K562 (cell line): Measurements from ENCODE around the gene BICD1. TPM values are rescaled to one million over a fixed set of nuclear protein-coding genes. Genes with fewer than 3 reads are reported as not detected.

ENCODE experiments used
- ATAC-seq: fragments of 200-7000 bp; cut with Tn5 transposase; 3 replicates; pipeline ENCODE4 v1.9.1; 2020; ENCODE audit warnings: moderate library complexity
- BruUV-seq: library from RNA; stranded (reverse); fragments of 400-500 nt; replicated peaks from 2 replicates; lab custom pipeline; 2021; lab: Mats Ljungman, UMichigan
- CTCF ChIA-PET: fragments of 300-600 bp; formaldehyde crosslinking; extraction: SDS; loops from one replicate; lab custom pipeline; 2021; ENCODE audit warnings: low intra/inter-chr PET ratio; lab: Yijun Ruan, JAX
- POLR2A ChIA-PET: fragments of 300-600, 350-650 bp; sonication (Branson Sonifier 250); formaldehyde crosslinking; extraction: SDS; loops from one replicate; lab custom pipeline; 2021; ENCODE audit warnings: antibody characterized with exemption, inconsistent platforms; lab: Yijun Ruan, JAX
- DNase-seq, 4 experiments: peaks; one replicate each; pipeline versions ENCODE4 v3.0.0 to v3.0.0-alpha.2; 2011 to 2018; ENCODE audit warnings: low spot score in 3 of 4, mixed read lengths in 3 of 4; ENCODE audit errors: extremely low read depth in 1 of 4
- FAIRE-seq: peaks from 2 replicates; lab custom pipeline; 2011; peaks lifted over from hg19 to GRCh38; lab: Jason Lieb, UNC
- H2AFZ ChIP-seq: 2 replicates; pipeline ENCODE4 v1.6.0; 2011; ENCODE audit warnings: low read depth, low read length, control low read depth, inconsistent platforms
- H3K27ac ChIP-seq: fragments of 200-600 bp; 3 replicates; pipeline ENCODE4 v1.8.0; 2011; ENCODE audit warnings: low read depth, mild to moderate bottlenecking, control low read depth, inconsistent platforms, low read length, moderate library complexity, mixed read lengths; ENCODE audit errors: extremely low read depth
- H3K27me3 ChIP-seq, 2 experiments: fragments of 300-600 bp in 1 of 2; 2 replicates in 1 of 2; 3 replicates in 1 of 2; pipeline versions ENCODE4 v1.6.0 to v1.8.0; 2011; ENCODE audit warnings: inconsistent platforms in 2 of 2, low read length in 2 of 2, mild to moderate bottlenecking in 1 of 2, mixed read lengths in 1 of 2, moderate library complexity in 1 of 2; ENCODE audit not compliant: control insufficient read depth in 2 of 2, insufficient read depth in 2 of 2
- H3K36me3 ChIP-seq: fragments of 300-600 bp; 3 replicates; pipeline ENCODE4 v1.8.0; 2011; ENCODE audit warnings: mild to moderate bottlenecking, low read length, inconsistent platforms; ENCODE audit not compliant: control insufficient read depth, insufficient read depth
- H3K4me1 ChIP-seq, 2 experiments: fragments of 200-600 bp in 1 of 2; replicated peaks in 1 of 2; 2 replicates in 1 of 2; 3 replicates in 1 of 2; pipeline versions ENCODE4 v1.5.1 to v1.8.0; 2011; ENCODE audit warnings: inconsistent platforms in 2 of 2, low read length in 2 of 2, mild to moderate bottlenecking in 1 of 2, mixed read lengths in 1 of 2, moderate library complexity in 1 of 2; ENCODE audit not compliant: control insufficient read depth in 2 of 2, insufficient read depth in 2 of 2
- H3K4me2 ChIP-seq: 2 replicates; pipeline ENCODE4 v1.6.1; 2011; ENCODE audit warnings: low read length, control low read depth, inconsistent platforms, mixed read lengths; ENCODE audit not compliant: insufficient read depth
- H3K4me3 ChIP-seq: fragments of 200-600 bp; sonication (generic), shearing (Covaris generic); 2 replicates; pipeline ENCODE4 v1.5.1; 2016; ENCODE audit warnings: control low read depth, inconsistent platforms
- H3K79me2 ChIP-seq: fragments of 200-600 bp; 3 replicates; pipeline ENCODE4 v1.8.0; 2011; ENCODE audit warnings: low read length, inconsistent platforms; ENCODE audit not compliant: control insufficient read depth, insufficient read depth
- H3K9ac ChIP-seq, 2 experiments: 2 replicates each; pipeline versions ENCODE4 v1.6.0 to v1.6.1; 2011; ENCODE audit warnings: low read depth in 2 of 2, low read length in 2 of 2, control low read depth in 1 of 2, inconsistent platforms in 1 of 2, mild to moderate bottlenecking in 1 of 2, mixed read lengths in 1 of 2; ENCODE audit not compliant: insufficient read depth in 1 of 2
- H3K9me1 ChIP-seq: one replicate; pipeline ENCODE4 v1.6.0; 2011; ENCODE audit warnings: inconsistent platforms, mild to moderate bottlenecking, low read length, moderate library complexity; ENCODE audit not compliant: control insufficient read depth, insufficient read depth
- H3K9me3 ChIP-seq: replicated peaks from 2 replicates; pipeline ENCODE4 v1.5.1; 2011; ENCODE audit warnings: low read depth, low read length, inconsistent platforms; ENCODE audit not compliant: control insufficient read depth, insufficient read depth
- H4K20me1 ChIP-seq: replicated peaks from 2 replicates; pipeline ENCODE4 v1.6.1; 2011; ENCODE audit warnings: low read length, inconsistent platforms, mixed read lengths; ENCODE audit not compliant: control insufficient read depth, insufficient read depth
- CBX5 ChIP-seq: IDR thresholded peaks from 2 replicates; pipeline ENCODE4 v1.6.1; 2014; ENCODE audit warnings: low read depth, borderline replicate concordance
- COPS2 ChIP-seq: fragments of 450-650 bp; conservative IDR thresholded peaks from 2 replicates; pipeline ENCODE4 v1.6.1; 2016; ENCODE audit warnings: mild to moderate bottlenecking, moderate library complexity
- CTCF ChIP-seq, 3 experiments: IDR thresholded peaks in 2 of 3; conservative IDR thresholded peaks in 1 of 3; 2 replicates each; pipeline ENCODE4 v1.5.1; 2011 to 2012; ENCODE audit warnings: low read length in 3 of 3, mild to moderate bottlenecking in 3 of 3, control low read depth in 2 of 3, improper control_type of control experiment in 1 of 3, inconsistent platforms in 1 of 3, low read depth in 1 of 3, mixed read lengths in 1 of 3, moderate library complexity in 1 of 3; ENCODE audit not compliant: insufficient read depth in 2 of 3
- E2F8 ChIP-seq: fragments of 450-650 bp; IDR thresholded peaks from 2 replicates; pipeline ENCODE4 v1.7.1; 2018; ENCODE audit warnings: mild to moderate bottlenecking, low read depth; ENCODE audit not compliant: partially characterized antibody
- ELK1 ChIP-seq: sonication (generic); formaldehyde crosslinking; IDR thresholded peaks from 2 replicates; pipeline ENCODE4 v1.8.1; 2022; ENCODE audit warnings: missing genetic modification reagents
- GTF2E2 ChIP-seq: fragments of 200-800 bp; sonication (Bioruptor generic); IDR thresholded peaks from 2 replicates; pipeline ENCODE4 v1.6.1; 2016; ENCODE audit warnings: missing genetic modification characterization, missing compliant biosample characterization
- MCM5 ChIP-seq: fragments of 450-650 bp; IDR thresholded peaks from 2 replicates; pipeline ENCODE4 v1.6.1; 2016; ENCODE audit warnings: low read depth
- MYC ChIP-seq, 2 experiments: fragments of 250-450 bp in 1 of 2; sonication (Bioruptor Pico) in 1 of 2; IDR thresholded peaks; 2 replicates each; pipeline versions ENCODE4 v1.5.1 to v1.6.1; 2012 to 2021; ENCODE audit warnings: low read depth in 2 of 2, borderline replicate concordance in 1 of 2, improper control_type of control experiment in 1 of 2, low read length in 1 of 2, mild to moderate bottlenecking in 1 of 2, moderate library complexity in 1 of 2
- TFAP4 ChIP-seq: sonication (generic); formaldehyde crosslinking; IDR thresholded peaks from 2 replicates; pipeline ENCODE4 v1.8.0; 2022; ENCODE audit warnings: missing genetic modification reagents, mild to moderate bottlenecking, moderate library complexity, borderline replicate concordance
- TSHZ1 ChIP-seq: fragments of 250-450 bp; sonication (Bioruptor Pico); IDR thresholded peaks from 2 replicates; pipeline ENCODE4 v1.4.0; 2020; ENCODE audit warnings: mild to moderate bottlenecking, moderate library complexity
- ZNF507 ChIP-seq: conservative IDR thresholded peaks from 2 replicates; pipeline ENCODE4 v1.6.1; 2017; ENCODE audit warnings: missing genetic modification characterization, missing compliant biosample characterization
- WGBS: fragments of 100-300 bp; shearing (Covaris generic); methylation state at CpG from one replicate; pipeline ENCODE4 v1.1.6; 2016; ENCODE audit warnings: low coverage, mixed read lengths; ENCODE audit not compliant: insufficient coverage; ENCODE audit errors: missing lambda C conversion rate; 5-methylcytosine and 5-hydroxymethylcytosine counted together
- in situ Hi-C: fragments of 300-500 bp; cut with MboI; formaldehyde crosslinking; loops from 4 replicates; pipeline ENCODE4 v1.15.0; 2018; ENCODE audit warnings: inconsistent platforms, mixed read lengths
- intact Hi-C: fragments of 100-400 bp; cut with micrococcal nuclease; formaldehyde crosslinking; loops from 2 replicates; pipeline ENCODE4 v1.14.2; 2022
- polyA plus RNA-seq, 8 experiments: library from polyadenylated mRNA; depleted of rRNA in 4 of 8; stranded (reverse) in 5 of 8; unstranded in 3 of 8; fragments of >200 nt; fragmentation: Nextera tagmentation in 2 of 8; fragmentation: Illumina TruSeq in 1 of 8; extraction: Ambion mirVana in 2 of 8; extraction: Trizol in 1 of 8; gene quantifications; 2 replicates each; pipeline versions ENCODE4 v1.2.1 to v1.2.3, GENCODE V29; 2011 to 2014; ENCODE audit warnings: inconsistent platforms in 1 of 8, missing spikeins in 1 of 8
- total RNA-seq, 7 experiments: library from RNA; depleted of rRNA in 6 of 7; stranded (reverse); fragments of >200 nt in 6 of 7; fragmentation: Illumina TruSeq in 2 of 7; extraction: Trizol in 2 of 7; gene quantifications; 2 replicates each; pipeline versions ENCODE4 v1.2.1 to v1.2.3, GENCODE V29; 2011 to 2021; ENCODE audit warnings: low replicate concordance in 1 of 7

Gene BICD1
- total and polyA plus RNA-seq, 9 of the 15 experiments (the other 6 are each of a cell fraction or from before 2014, with no cell fraction given) = 3.5 to 21.1 (median 12.5) TPM

GRCh38 chr12:32418903-32419519 is 312.4 kb downstream of the BICD1 start:
- Histone ChIP-seq H3K36me3 (no peaks in the 10 kb centered on the region), H3K79me2 (no peaks in the 10 kb centered on the region), H3K9ac (no peak overlapping the region), H2AFZ (no peak overlapping the region), H3K27ac (no peak overlapping the region), H4K20me1 (no peaks in the 10 kb centered on the region), H3K27me3 (no peaks in the 10 kb centered on the region), H3K9me3 (no peaks in the 10 kb centered on the region), H3K4me3 (no peak overlapping the region), H3K4me1 (no peaks in the 10 kb centered on the region; a peak in 1 of 5 replicates), H3K9me1 (no peaks in the 10 kb centered on the region), H3K4me2 (no peak overlapping the region)
- no TSS peak for BruUV-seq
- WGBS = 22% methylated on average over 5 of the region's 5 CpGs
- ATAC-seq (no peak), DNase-seq (no peak), FAIRE-seq (no peak)
- POLR2A ChIA-PET = no interaction called here
- intact Hi-C loops = no loop called here
- CTCF ChIA-PET = no interaction called here
- in situ Hi-C loops = no loop called here
- TF ChIP-seq GTF2E2 (tag) (no peak), COPS2 (no peak), CBX5 (no peak), CTCF (IDR thresholded peaks at IDR 0.05 in 2 of 3, conservative IDR thresholded peaks at IDR 0.05 in 1 of 3; ENCODE audit: insufficient read depth in 2 of 3, low read depth in 1 of 3, low read length in 3 of 3) (no peak), ELK1 (CRISPR knock-in tag) (no peak), MYC (IDR thresholded peaks at IDR 0.05; ENCODE audit: low read depth, low read length) (no peak), MYC (CRISPR knock-in tag; IDR thresholded peaks at IDR 0.05; ENCODE audit: borderline replicate concordance, low read depth) (no peak), TFAP4 (no peak), ZNF507 (tag) (no peak), MCM5 (no peak), TSHZ1 (no peak), E2F8 (no peak)
